Measurements from ENCODE around the gene XPA.

XPA gene

DNA sequence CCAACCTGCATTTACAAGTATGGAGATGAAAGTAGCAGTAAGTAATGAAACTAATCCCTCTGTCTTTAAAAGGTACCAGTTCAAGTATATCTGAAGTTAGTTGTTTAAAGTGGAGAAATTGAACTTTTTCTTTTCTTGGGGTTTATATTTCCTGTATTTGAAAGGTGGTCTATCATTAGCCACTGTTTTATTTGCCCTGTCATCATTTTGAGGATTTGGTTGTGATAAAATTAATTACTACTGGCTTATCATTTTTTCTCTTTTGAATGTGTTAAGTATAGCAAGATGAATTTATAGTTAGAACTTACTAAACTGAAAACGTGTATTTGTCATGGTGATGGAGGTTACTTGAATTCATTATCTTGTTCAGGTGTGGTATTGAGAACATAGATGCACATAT, 38.4 kb downstream of the XPA start:
- TF ChIP-seq FOXM1 (IDR thresholded peaks at IDR 0.05; ENCODE audit: borderline replicate concordance, low read depth): no peak
- TF ChIP-seq NFIC (IDR thresholded peaks at IDR 0.05): no peak

DNA sequence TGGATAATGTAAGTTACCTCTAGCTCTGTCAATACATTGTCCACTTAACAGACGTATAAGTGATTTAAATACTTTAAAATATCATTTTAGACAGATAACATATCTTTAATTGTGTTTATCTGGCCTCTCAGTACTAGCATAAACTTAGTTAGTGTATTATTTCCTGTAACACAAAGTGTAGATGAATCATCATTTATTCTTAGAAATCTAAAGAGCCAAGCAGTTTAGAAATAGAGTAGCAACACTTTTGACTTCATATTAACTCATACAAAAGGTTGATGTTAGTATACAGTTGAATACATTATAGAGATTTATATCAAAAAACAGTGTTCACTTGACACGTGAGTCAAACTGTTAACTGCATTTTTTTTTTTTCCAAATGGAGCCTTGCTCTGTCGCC, 45.5 kb downstream of the XPA start:
- TF ChIP-seq TEAD4 (IDR thresholded peaks at IDR 0.05): no peak
- no peak for TF ChIP-seq RAD21 (IDR thresholded peaks at IDR 0.05; ENCODE audit: low read depth)
- TF ChIP-seq, protein P1, sequence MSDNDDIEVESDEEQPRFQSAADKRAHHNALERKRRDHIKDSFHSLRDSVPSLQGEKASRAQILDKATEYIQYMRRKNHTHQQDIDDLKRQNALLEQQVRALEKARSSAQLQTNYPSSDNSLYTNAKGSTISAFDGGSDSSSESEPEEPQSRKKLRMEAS (IDR thresholded peaks at IDR 0.05): no peak
- TF ChIP-seq YY1 (IDR thresholded peaks at IDR 0.05; ENCODE audit: low read depth): no peak

DNA sequence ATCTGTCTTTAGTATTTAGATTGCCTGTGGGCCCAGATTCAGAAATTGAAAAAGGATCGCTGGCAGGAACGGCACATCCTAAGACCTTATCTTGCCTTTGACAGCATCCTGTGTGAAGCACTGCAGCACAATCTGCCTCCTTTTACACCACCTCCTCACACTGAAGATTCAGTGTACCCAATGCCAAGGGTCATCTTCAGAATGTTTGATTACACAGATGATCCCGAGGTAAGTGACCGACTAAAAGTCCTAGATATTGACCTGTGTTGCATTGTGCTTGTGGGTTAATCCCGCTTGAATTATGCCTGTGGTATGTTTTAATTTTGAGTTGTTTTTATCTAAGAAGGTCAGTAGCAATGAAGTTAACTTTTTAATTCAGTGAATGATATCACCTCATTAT, 49.1 kb downstream of the XPA start:
- TF ChIP-seq, protein P2, sequence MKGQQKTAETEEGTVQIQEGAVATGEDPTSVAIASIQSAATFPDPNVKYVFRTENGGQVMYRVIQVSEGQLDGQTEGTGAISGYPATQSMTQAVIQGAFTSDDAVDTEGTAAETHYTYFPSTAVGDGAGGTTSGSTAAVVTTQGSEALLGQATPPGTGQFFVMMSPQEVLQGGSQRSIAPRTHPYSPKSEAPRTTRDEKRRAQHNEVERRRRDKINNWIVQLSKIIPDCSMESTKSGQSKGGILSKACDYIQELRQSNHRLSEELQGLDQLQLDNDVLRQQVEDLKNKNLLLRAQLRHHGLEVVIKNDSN (IDR thresholded peaks at IDR 0.05): no peak
- TF ChIP-seq RAD21 (IDR thresholded peaks at IDR 0.05; ENCODE audit: low read depth) (no peak), EGR1 (IDR thresholded peaks at IDR 0.05) (no peak)

DNA sequence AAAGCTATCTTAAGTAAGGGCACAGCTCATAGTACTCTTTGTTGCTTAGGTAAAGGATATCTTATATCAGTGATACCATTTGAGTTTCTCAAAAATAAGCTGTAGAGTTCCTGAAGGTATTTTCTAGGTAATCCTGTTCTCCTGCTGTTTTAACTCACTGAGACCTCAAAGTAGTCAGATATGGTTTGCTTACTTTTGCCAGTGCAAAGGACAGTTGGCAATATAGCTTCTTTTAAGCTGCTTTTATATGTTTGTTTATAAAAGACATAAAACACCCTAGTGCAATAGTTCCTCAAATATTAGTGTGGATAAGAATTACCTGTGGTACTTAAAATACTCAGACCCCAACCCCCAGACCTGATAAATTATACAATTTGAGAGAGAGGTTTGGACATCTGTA, 51.4 kb downstream of the XPA start:
- TF ChIP-seq TCF12 (IDR thresholded peaks at IDR 0.05; ENCODE audit: low read depth) (no peak), NFIC (IDR thresholded peaks at IDR 0.05) (no peak), EGR1 (IDR thresholded peaks at IDR 0.05) (no peak), TEAD4 (IDR thresholded peaks at IDR 0.05) (no peak), CREB1 (IDR thresholded peaks at IDR 0.05; ENCODE audit: low read depth) (no peak), FOXM1 (IDR thresholded peaks at IDR 0.05; ENCODE audit: borderline replicate concordance, low read depth) (no peak), CEBPB (IDR thresholded peaks at IDR 0.05) (no peak)
- TF ChIP-seq, protein P2 (IDR thresholded peaks at IDR 0.05): no peak

DNA sequence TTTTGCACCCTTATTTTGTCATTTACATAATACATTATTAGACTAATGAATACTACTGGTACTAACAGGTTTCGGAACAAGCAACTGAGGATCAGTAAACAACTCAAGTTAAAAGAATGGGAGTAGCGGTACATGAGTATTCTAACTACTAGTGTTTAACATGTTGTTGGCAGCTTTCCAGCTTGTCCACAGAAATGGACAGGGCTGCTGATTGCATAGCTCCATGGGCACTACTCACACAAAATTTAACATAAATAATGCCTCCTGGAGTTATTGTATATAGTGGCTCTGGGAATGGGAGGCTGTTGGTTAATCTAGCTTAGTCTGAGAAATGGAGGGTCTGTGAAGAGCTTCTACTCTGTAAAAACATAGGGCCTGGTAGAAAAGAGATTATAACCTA, 56.8 kb downstream of the XPA start:
- no peak for TF ChIP-seq TCF12 (IDR thresholded peaks at IDR 0.05; ENCODE audit: low read depth)
- no peak for TF ChIP-seq CREB1 (IDR thresholded peaks at IDR 0.05; ENCODE audit: low read depth)

DNA sequence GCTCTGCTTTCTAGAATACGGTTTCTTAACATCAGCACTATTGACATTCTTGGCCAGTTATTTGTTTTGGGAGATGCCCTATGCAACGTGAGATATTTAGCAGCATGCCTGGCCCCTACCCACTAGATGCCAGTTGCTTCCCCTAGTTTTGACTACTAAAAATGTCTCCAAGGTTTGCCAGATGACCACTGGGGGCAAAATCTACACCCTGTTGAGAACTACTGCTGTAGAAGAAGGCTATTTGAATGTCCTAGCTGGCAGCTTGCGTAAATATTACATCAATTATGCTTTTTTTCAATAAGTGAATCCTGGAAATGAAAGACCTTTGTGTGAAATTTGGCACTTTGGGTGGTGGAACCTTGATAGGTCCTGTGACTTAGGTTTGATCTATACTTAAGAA, 58.5 kb downstream of the XPA start:
- TF ChIP-seq TAF1 (IDR thresholded peaks at IDR 0.05; ENCODE audit: low read depth): no peak
- no peak for TF ChIP-seq TEAD4 (IDR thresholded peaks at IDR 0.05)
- no peak for TF ChIP-seq EP300 (IDR thresholded peaks at IDR 0.05; ENCODE audit: borderline replicate concordance)
- no peak for TF ChIP-seq TCF12 (IDR thresholded peaks at IDR 0.05; ENCODE audit: low read depth)
- TF ChIP-seq, protein P3, sequence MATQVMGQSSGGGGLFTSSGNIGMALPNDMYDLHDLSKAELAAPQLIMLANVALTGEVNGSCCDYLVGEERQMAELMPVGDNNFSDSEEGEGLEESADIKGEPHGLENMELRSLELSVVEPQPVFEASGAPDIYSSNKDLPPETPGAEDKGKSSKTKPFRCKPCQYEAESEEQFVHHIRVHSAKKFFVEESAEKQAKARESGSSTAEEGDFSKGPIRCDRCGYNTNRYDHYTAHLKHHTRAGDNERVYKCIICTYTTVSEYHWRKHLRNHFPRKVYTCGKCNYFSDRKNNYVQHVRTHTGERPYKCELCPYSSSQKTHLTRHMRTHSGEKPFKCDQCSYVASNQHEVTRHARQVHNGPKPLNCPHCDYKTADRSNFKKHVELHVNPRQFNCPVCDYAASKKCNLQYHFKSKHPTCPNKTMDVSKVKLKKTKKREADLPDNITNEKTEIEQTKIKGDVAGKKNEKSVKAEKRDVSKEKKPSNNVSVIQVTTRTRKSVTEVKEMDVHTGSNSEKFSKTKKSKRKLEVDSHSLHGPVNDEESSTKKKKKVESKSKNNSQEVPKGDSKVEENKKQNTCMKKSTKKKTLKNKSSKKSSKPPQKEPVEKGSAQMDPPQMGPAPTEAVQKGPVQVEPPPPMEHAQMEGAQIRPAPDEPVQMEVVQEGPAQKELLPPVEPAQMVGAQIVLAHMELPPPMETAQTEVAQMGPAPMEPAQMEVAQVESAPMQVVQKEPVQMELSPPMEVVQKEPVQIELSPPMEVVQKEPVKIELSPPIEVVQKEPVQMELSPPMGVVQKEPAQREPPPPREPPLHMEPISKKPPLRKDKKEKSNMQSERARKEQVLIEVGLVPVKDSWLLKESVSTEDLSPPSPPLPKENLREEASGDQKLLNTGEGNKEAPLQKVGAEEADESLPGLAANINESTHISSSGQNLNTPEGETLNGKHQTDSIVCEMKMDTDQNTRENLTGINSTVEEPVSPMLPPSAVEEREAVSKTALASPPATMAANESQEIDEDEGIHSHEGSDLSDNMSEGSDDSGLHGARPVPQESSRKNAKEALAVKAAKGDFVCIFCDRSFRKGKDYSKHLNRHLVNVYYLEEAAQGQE (IDR thresholded peaks at IDR 0.05; ENCODE audit: low read depth): no peak
- TF ChIP-seq RAD21 (IDR thresholded peaks at IDR 0.05; ENCODE audit: low read depth): no peak
- TF ChIP-seq EGR1 (IDR thresholded peaks at IDR 0.05): no peak
- no peak for TF ChIP-seq NFIC (IDR thresholded peaks at IDR 0.05)
- TF ChIP-seq, protein P1 (IDR thresholded peaks at IDR 0.05): no peak
- TF ChIP-seq CEBPB (IDR thresholded peaks at IDR 0.05): no peak
- no peak for TF ChIP-seq YY1 (IDR thresholded peaks at IDR 0.05; ENCODE audit: low read depth)
- TF ChIP-seq, protein P2 (IDR thresholded peaks at IDR 0.05): no peak
- no peak for TF ChIP-seq ZBTB7A (IDR thresholded peaks at IDR 0.05; ENCODE audit: low read depth)
- no peak for TF ChIP-seq CREB1 (IDR thresholded peaks at IDR 0.05; ENCODE audit: low read depth)
- no peak for TF ChIP-seq FOXM1 (IDR thresholded peaks at IDR 0.05; ENCODE audit: borderline replicate concordance, low read depth)

DNA sequence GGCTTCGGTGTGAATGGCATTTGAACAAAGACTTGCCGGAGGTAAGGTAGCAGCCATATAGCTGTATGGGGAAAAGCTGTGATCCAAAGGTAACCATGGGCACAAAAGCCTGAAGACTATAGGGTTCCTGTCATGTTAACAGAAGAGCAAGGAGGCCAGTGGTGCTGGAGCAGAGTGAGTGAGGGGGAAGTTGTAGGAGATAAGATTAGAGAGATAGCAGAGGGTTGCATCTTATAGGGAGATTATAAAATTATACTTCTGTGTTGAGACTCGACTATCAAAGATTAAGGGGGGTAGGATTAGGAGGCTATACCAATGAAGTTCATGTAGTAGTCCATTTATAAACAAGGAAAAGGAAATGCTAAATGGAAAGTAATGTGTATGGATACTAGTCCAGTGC, 60.2 kb downstream of the XPA start:
- TF ChIP-seq FOXM1 (IDR thresholded peaks at IDR 0.05; ENCODE audit: borderline replicate concordance, low read depth) (no peak), TCF12 (IDR thresholded peaks at IDR 0.05; ENCODE audit: low read depth) (no peak), EP300 (IDR thresholded peaks at IDR 0.05; ENCODE audit: borderline replicate concordance) (no peak)

DNA sequence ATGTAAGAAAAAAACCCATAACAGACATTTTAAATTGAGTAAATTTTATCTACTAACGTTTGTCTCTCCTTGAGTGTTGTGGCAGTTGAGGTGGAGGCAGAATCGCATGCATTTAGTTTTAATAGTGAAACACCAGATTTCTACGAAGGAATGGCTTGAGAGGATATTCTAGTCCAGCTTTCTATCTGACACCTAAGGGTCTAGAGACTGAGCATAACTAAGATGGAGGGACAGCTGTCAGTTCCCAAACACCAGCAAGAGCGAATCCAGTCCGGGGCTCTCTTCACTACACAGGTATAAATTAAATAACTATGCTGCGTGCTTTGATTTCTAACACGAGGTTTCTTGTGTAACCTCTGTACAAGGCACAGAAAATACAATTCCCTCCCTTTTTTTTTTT, 62.1 kb downstream of the XPA start:
- no peak for TF ChIP-seq ZBTB7A (IDR thresholded peaks at IDR 0.05; ENCODE audit: low read depth)
- no peak for TF ChIP-seq TCF12 (IDR thresholded peaks at IDR 0.05; ENCODE audit: low read depth)
- TF ChIP-seq, protein P2 (IDR thresholded peaks at IDR 0.05): no peak
- TF ChIP-seq CREB1 (IDR thresholded peaks at IDR 0.05; ENCODE audit: low read depth): no peak
- TF ChIP-seq FOXM1 (IDR thresholded peaks at IDR 0.05; ENCODE audit: borderline replicate concordance, low read depth): no peak
- TF ChIP-seq RAD21 (IDR thresholded peaks at IDR 0.05; ENCODE audit: low read depth): no peak
- TF ChIP-seq CEBPB (IDR thresholded peaks at IDR 0.05): no peak
- TF ChIP-seq, protein P1 (IDR thresholded peaks at IDR 0.05): no peak
- no peak for TF ChIP-seq TEAD4 (IDR thresholded peaks at IDR 0.05)
- no peak for TF ChIP-seq TAF1 (IDR thresholded peaks at IDR 0.05; ENCODE audit: low read depth)
- no peak for TF ChIP-seq NFIC (IDR thresholded peaks at IDR 0.05)
- TF ChIP-seq, protein P3 (IDR thresholded peaks at IDR 0.05; ENCODE audit: low read depth): no peak
- TF ChIP-seq YY1 (IDR thresholded peaks at IDR 0.05; ENCODE audit: low read depth): no peak
- no peak for TF ChIP-seq EGR1 (IDR thresholded peaks at IDR 0.05)
- TF ChIP-seq EP300 (IDR thresholded peaks at IDR 0.05; ENCODE audit: borderline replicate concordance): no peak
